C4-2B (cell line): ENCODE results near the gene NEGR1.

Source experiments
- ZFX ChIP-seq: fragments of 450-650 bp; IDR thresholded peaks from 2 replicates; pipeline ENCODE4 v1.6.1; 2017
- TF ChIP-seq, protein P1 (sequence below): fragments of 450-650 bp; conservative IDR thresholded peaks from 2 replicates; pipeline ENCODE4 v1.5.1; 2017; ENCODE audit warnings: mild to moderate bottlenecking

DNA sequence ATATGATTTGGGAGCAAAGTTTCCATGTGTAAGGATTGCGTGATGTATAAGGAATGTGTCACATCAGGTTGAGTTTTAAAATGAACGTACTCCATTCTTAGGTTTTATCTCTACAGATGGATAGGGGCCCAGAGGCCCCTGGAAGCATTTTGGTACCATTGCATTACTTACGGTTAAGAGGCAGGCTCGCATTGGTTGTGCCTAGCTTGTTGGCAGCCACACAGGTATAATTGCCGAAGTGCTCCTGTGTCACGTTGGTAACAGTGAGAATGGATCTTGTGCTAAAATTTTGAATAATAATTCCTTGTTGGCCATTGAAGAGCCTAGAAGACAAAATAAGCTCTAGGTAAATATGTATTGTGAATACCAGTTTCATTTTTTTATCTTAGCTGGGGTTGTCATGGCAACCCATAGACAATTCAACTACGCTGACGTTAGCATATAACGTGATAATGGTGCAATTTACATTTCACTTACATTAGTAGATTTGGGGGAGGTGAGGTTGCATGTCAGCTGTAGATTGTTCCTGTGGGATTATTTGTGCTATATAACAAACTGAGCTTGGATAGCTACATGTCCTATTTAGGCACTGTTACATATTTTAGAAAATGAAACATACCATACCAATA, 689.6 kb downstream of the NEGR1 start:
- TF ChIP-seq, protein P1, sequence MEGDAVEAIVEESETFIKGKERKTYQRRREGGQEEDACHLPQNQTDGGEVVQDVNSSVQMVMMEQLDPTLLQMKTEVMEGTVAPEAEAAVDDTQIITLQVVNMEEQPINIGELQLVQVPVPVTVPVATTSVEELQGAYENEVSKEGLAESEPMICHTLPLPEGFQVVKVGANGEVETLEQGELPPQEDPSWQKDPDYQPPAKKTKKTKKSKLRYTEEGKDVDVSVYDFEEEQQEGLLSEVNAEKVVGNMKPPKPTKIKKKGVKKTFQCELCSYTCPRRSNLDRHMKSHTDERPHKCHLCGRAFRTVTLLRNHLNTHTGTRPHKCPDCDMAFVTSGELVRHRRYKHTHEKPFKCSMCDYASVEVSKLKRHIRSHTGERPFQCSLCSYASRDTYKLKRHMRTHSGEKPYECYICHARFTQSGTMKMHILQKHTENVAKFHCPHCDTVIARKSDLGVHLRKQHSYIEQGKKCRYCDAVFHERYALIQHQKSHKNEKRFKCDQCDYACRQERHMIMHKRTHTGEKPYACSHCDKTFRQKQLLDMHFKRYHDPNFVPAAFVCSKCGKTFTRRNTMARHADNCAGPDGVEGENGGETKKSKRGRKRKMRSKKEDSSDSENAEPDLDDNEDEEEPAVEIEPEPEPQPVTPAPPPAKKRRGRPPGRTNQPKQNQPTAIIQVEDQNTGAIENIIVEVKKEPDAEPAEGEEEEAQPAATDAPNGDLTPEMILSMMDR = no peak
- no peak for TF ChIP-seq ZFX
